G401 (cell line): ENCODE data around the gene AMZ2. TPM values are rescaled to one million over a fixed set of nuclear protein-coding genes. Genes with fewer than 3 reads are reported as not detected.
A peak's percentile ranks its signal among the peaks of the same experiment; 100 is the strongest.

Experiments
- DNase-seq: peaks from one replicate; pipeline ENCODE4 v3.0.0-alpha.2; 2015; ENCODE audit warnings: low spot score
- in situ Hi-C: cut with HindIII; loops from 2 replicates; pipeline ENCODE4 v1.10.0; 2016; ENCODE audit warnings: low sequenced_read_pairs, mixed read lengths
- total RNA-seq: library from RNA; depleted of rRNA; stranded (reverse); fragments of >200 nt; shearing (Covaris generic); gene quantifications from 2 replicates; pipeline ENCODE4 v1.2.3, GENCODE V29; 2014; rRNA removed

Gene AMZ2
- total RNA-seq, 1 experiment from 2014 or later = 142 TPM

DNA sequence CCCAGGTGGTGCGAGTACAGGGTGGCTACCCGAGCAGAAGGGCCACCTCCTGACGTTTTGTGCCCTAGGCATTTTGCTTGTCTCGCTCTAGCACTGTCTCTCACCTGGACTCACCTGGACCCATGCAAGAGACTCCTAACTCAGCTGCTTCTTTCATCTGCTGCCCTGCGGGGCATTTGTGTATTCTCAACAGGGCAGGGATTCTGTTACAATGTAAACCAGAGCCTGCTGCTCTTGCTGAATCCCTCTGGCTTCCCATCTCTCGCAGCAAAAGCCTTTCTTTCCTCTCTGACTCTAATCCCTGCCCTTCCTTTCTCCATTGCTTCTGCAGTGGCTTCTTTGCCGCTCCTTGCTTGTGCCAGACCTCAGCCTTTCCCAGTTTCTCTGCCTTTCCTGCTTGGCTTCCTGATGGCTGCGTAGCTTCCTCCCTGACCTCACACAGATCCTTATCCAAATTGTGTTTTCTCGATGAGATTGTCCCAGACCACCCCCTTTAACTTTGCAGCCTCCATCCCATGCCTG is 53.7 kb downstream of the AMZ2 start:
- in situ Hi-C loops = no loop called here

DNA sequence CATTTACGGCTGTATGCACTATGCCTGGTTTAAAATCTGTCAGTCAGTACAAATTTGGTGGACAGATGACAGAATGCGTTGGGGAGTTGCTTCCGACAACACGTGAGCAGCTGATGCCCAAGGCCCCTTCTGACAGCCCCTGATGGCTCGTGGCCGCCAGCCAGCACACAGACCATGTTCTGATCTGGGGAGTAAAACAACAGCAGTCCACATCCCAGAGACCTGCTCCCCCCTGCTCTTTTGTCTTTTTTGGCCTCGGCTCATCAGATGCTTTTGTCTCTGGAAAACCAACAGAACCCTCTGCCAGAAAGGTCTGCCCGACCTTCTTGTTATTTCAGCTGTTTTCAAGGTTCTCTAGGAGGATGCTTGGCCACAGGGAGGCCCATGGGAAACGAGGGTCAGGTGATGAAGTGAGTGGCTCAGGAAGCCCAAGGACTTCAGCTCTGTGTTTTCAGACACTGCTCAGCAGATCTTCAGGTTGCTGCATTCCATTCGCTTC is 54.3 kb downstream of the AMZ2 start:
- DNase-seq = peak; percentile 49
- in situ Hi-C loops = no loop called here

More for the DNA sequence above, 53.7 kb downstream of the AMZ2 start:
- peak; percentile 19 for DNase-seq

DNA sequence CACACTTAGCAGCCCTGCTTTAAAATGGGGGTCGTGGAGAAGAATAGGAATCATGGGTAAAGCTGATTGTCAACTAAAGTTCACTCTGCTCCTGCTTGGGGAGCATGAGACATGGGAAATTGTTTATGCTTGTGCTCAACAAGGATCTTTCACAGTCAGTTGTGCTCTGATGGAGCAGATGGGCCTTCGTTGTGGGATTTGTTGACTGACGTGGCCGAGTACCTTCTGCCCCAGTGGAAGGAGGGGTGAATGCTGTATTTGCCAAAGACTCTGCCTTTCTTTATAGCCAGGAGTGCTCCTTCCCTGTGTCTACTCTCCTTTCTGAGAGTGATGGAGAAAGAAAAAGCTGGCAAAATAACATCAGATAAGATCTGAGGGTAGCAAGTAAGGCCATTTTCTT is 54.8 kb downstream of the AMZ2 start:
- in situ Hi-C loops = no loop called here
- peak; percentile 67 for DNase-seq

DNA sequence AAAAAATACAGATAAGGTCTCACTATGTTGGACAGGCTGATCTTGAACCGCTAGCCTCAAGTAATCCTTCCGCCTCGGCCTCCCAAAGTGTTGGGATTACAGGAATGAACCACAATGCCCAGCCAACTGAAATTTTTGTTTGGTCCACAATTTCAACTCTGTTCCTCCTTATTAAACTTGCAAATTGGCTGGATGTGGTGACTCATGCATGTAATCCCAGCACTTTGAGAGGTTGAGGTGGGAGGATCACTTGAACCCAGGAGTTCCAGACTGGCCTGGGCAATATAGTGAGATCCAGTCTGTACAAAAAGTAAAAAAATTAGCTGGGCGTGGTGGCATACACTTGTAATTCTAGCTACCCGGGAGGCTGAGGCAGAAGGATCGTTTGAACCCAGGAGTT is 56.9 kb downstream of the AMZ2 start:
- in situ Hi-C loops = no loop called here
- DNase-seq = no peak

DNA sequence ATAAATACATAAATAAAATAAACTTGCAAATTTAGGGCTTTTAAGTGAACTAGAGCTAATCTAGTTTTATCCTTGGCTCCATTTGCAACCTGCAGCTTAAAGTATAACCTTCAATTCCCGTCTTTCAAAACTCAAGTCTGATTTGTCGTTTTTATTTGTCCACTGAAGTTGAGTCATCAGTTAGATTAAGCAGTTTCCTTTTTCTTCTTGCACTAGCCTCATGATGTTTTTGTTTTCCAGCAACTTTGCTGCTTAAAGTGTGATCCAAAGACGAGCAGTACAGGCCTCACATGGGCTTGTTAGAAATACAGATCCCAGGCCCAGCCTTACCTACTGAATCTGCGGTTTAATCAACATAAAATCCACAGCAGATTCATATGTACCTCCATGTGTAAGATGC is 57.3 kb downstream of the AMZ2 start:
- no peak for DNase-seq
- in situ Hi-C loops = no loop called here

Other genes with a start within 250 kb of the AMZ2 start
- 148 and 199 TPM in 2 replicates for gene KPNA2, start 212.3 kb upstream of the AMZ2 start, total RNA-seq
- gene SLC16A6, start 43.1 kb downstream of the AMZ2 start, total RNA-seq = 0.31 and 0.37 TPM in 2 replicates
- 4.3 and 17.3 TPM in 2 replicates for gene ARSG, start 43.5 kb downstream of the AMZ2 start, total RNA-seq
- gene WIPI1, start 209.5 kb downstream of the AMZ2 start, total RNA-seq = 19.4 and 35.3 TPM in 2 replicates